ENCODE data around the gene USP30.

USP30 gene

DNA sequence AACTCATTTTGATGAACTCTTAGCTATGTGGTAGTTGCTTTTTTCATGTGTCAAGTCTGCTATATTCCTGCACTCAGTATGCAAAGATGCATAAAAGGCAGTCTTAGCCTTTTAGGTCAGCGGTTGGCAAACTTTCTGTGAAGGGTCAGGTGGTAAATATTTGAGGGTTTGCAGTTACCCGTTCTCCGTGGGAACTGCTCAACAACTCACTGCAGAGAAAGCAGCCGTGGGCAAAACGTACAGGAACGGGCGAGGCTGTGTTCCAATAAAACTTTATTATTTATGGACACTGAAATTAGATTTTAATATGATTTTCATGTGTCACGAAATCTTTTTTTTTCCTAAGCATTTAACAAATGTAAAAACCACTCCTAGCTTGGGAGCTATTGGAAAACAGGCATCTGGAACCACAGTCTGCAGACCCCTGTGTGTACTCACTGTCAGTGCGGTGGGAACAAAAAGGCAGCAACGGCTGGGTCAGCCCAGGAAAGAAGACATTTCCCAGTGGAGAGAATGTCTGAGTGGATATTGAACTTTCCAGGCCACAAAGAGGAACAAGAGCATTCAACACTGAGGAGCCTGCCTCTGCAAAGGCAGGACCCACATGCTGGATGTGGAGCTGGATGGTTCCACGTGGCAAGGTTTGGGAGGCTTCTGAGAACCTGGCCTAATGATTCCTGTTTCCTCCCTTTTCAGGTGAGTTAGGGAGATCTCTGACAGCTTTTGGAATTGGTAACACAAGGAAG, 60.5 kb downstream of the USP30 start:
- no peaks in the 10 kb centered on the region for H3K27me3 ChIP-seq (ENCODE audit: insufficient read depth, insufficient read length)
- H3K4me3 ChIP-seq (ENCODE audit: insufficient read length, low read depth) = no peak overlapping the region
- no peak overlapping the region for H3K9ac ChIP-seq (ENCODE audit: insufficient read length, low read depth)
- no peak for DNase-seq (ENCODE audit: low read depth, low spot score)
- peaks cover 22% of the 10 kb centered on the region for H3K36me3 ChIP-seq (ENCODE audit: insufficient read depth, insufficient read length, low read length)
- TF ChIP-seq YY1 (IDR thresholded peaks at IDR 0.05; ENCODE audit: insufficient read depth, insufficient read length) = no peak
- no peak for TF ChIP-seq SUZ12 (IDR thresholded peaks at IDR 0.05; ENCODE audit: extremely low read depth, insufficient read depth, insufficient read length)
- no peak for TF ChIP-seq ZNF274 (IDR thresholded peaks at IDR 0.05; ENCODE audit: low read depth, low read length)
- peaks cover 5% of the 10 kb centered on the region for H3K4me1 ChIP-seq (ENCODE audit: insufficient read depth, insufficient read length)
- H3K9me3 ChIP-seq (ENCODE audit: insufficient read depth, low read length) = no peaks in the 10 kb centered on the region

DNA sequence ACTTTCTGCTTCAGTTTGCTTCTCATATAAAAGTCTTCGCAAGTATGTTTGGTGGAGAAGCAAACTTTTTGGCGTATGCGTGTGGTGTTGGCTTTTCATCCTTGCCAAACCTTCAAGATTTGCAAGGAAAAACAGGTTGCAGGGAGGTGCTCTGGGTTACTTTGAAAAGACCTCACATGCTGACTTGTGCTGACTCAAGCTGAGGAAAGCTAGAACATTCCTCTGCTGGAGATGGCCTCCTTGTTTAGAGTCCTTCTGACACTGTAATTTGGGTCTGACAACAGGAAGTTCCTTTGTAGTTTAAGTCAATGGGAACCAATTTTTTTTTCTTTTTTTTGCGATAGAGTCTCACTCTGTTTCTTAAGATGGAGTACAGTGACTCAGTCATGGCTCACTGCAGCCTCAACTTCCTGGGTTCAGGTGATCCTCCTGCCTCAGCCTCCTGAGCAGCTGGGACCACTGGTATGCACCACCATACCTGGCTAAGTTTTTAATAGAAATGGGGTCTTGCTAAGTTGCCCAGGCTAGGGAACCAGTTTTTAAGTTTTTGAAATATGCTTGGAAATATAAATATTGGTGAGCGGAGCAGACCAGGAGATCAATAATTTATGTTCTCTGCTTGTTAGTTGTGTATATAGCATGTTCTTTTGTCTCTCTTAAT, 61.4 kb downstream of the USP30 start:
- TF ChIP-seq SUZ12 (IDR thresholded peaks at IDR 0.05; ENCODE audit: extremely low read depth, insufficient read depth, insufficient read length) = no peak
- no peak for TF ChIP-seq YY1 (IDR thresholded peaks at IDR 0.05; ENCODE audit: insufficient read depth, insufficient read length)
- no peak for TF ChIP-seq ZNF274 (IDR thresholded peaks at IDR 0.05; ENCODE audit: low read depth, low read length)
- Histone ChIP-seq H3K4me1 (ENCODE audit: insufficient read depth, insufficient read length) (peaks cover 5% of the 10 kb centered on the region), H3K36me3 (ENCODE audit: insufficient read depth, insufficient read length, low read length) (peaks cover 13% of the 10 kb centered on the region), H3K9ac (ENCODE audit: insufficient read length, low read depth) (no peak overlapping the region), H3K27me3 (ENCODE audit: insufficient read depth, insufficient read length) (no peaks in the 10 kb centered on the region), H3K4me3 (ENCODE audit: insufficient read length, low read depth) (no peak overlapping the region), H3K9me3 (ENCODE audit: insufficient read depth, low read length) (no peaks in the 10 kb centered on the region)
- DNase-seq (ENCODE audit: low read depth, low spot score) = no peak

DNA sequence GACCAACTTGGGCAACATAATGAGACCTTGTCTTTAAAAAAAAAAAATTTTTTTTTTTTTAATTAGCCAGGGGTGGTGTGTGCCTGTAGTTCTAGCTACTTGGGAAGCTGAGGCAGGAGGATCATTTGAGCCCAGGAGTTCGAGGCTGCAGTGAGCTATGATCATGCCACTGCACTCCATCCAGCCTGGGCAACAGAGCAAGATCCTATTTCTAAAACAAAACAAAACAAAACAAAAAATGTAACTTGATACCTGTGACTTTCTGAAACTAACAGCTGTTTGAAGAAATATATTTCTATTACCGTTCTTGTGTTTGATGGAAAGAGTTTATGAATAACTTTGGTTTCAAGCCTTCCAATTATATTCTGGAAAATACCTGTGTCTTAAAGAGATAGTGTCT, 62.3 kb downstream of the USP30 start:
- H3K4me3 ChIP-seq (ENCODE audit: insufficient read length, low read depth) = no peak overlapping the region
- peaks cover 5% of the 10 kb centered on the region for H3K4me1 ChIP-seq (ENCODE audit: insufficient read depth, insufficient read length)
- TF ChIP-seq ZNF274 (IDR thresholded peaks at IDR 0.05; ENCODE audit: low read depth, low read length) (no peak), YY1 (IDR thresholded peaks at IDR 0.05; ENCODE audit: insufficient read depth, insufficient read length) (no peak), SUZ12 (IDR thresholded peaks at IDR 0.05; ENCODE audit: extremely low read depth, insufficient read depth, insufficient read length) (no peak)
- DNase-seq (ENCODE audit: low read depth, low spot score) = no peak
- no peaks in the 10 kb centered on the region for H3K27me3 ChIP-seq (ENCODE audit: insufficient read depth, insufficient read length)
- peaks cover 8% of the 10 kb centered on the region for H3K36me3 ChIP-seq (ENCODE audit: insufficient read depth, insufficient read length, low read length)
- H3K9me3 ChIP-seq (ENCODE audit: insufficient read depth, low read length) = no peaks in the 10 kb centered on the region
- no peak overlapping the region for H3K9ac ChIP-seq (ENCODE audit: insufficient read length, low read depth)

- H3K36me3 ChIP-seq (ENCODE audit: insufficient read depth, insufficient read length, low read length) = peaks cover under 1% of the 10 kb centered on the region
- H3K9me3 ChIP-seq (ENCODE audit: insufficient read depth, low read length) = no peaks in the 10 kb centered on the region
- H3K27me3 ChIP-seq (ENCODE audit: insufficient read depth, insufficient read length) = no peaks in the 10 kb centered on the region
- H3K4me1 ChIP-seq (ENCODE audit: insufficient read depth, insufficient read length) = peaks cover 5% of the 10 kb centered on the region
- no peak for DNase-seq (ENCODE audit: low read depth, low spot score)
- TF ChIP-seq YY1 (IDR thresholded peaks at IDR 0.05; ENCODE audit: insufficient read depth, insufficient read length) = no peak
- no peak for TF ChIP-seq ZNF274 (IDR thresholded peaks at IDR 0.05; ENCODE audit: low read depth, low read length)
- no peak for TF ChIP-seq SUZ12 (IDR thresholded peaks at IDR 0.05; ENCODE audit: extremely low read depth, insufficient read depth, insufficient read length)
- H3K4me3 ChIP-seq (ENCODE audit: insufficient read length, low read depth) = no peak overlapping the region
- H3K9ac ChIP-seq (ENCODE audit: insufficient read length, low read depth) = no peak overlapping the region
Observed at GRCh38 chr12:109115404-109115757, 63.0 kb downstream of the USP30 start.

DNA sequence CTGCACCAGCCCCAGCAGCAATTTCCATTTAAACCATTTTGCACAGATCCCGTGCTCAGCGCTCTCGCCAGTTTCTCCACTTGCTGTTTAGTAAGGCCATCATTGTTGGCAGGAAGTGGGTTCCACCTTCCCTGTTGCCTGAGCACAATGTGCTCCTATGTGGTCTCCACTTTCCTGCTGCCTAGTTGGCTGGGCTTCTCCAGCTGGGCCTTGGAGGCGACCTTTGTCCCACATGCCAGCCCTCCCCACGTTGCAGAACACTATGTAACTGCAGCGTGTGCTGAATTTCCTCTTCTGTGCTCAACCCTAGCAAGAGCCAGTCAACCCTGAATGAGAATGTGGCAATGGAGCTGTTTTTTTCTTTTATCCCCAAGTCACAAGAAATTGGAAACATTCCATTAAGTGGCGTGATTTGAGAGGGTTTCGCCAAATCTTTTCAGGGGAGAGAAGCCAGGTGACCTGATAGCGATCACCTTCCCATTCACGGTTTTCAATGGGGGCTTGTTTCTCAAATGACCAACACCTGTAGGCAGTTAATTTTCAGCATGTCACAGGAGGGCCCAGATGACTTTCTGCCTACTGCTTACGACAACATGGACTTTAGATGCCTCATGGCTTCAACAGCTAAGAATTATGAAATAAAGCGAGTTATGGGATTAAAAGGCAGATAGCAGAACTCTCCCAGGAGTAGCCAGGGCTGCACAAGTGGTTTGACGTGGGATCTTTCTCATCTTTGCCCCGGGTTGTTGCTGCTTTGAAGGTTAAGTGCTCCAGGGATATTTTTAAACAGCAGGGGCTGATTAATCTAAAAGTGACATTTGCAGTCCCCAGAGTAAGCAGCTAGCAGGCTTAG, 63.6 kb downstream of the USP30 start, which contains the start of gene ACACB:
ACACB (plus strand) TSS at position 830 of the 853 bp plus-strand sequence. CDS start 22,819 bp downstream, outside the sequence.
- TF ChIP-seq YY1 (IDR thresholded peaks at IDR 0.05; ENCODE audit: insufficient read depth, insufficient read length) (no peak), SUZ12 (IDR thresholded peaks at IDR 0.05; ENCODE audit: extremely low read depth, insufficient read depth, insufficient read length) (no peak), ZNF274 (IDR thresholded peaks at IDR 0.05; ENCODE audit: low read depth, low read length) (no peak)
- Histone ChIP-seq H3K36me3 (ENCODE audit: insufficient read depth, insufficient read length, low read length) (no peaks in the 10 kb centered on the region), H3K4me3 (ENCODE audit: insufficient read length, low read depth) (no peak within 1 kb of the TSS), H3K9ac (ENCODE audit: insufficient read length, low read depth) (no peak within 1 kb of the TSS), H3K9me3 (ENCODE audit: insufficient read depth, low read length) (no peaks in the 10 kb centered on the region), H3K27me3 (ENCODE audit: insufficient read depth, insufficient read length) (no peaks in the 10 kb centered on the region), H3K4me1 (ENCODE audit: insufficient read depth, insufficient read length) (peaks cover 5% of the 10 kb centered on the region)
- DNase-seq (ENCODE audit: low read depth, low spot score) = no peak

DNA sequence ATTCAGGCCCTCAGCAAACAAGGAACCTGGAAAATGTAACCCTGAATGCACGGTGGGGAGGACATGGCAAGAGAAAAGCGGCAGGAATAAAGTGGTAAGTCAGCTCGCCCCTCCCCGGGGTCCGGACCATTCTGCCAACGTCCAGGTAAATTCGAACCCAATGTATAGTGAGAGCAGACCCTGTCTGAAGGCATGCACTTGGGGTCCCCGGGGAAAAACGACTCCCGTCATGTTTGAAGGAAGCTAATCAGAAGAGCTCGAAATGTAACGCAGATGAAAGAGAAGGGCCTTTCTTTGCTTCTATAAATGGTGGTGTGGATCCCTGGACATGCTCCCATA, 64.2 kb downstream of the USP30 start:
- Histone ChIP-seq H3K9me3 (ENCODE audit: insufficient read depth, low read length) (no peaks in the 10 kb centered on the region), H3K9ac (ENCODE audit: insufficient read length, low read depth) (no peak overlapping the region), H3K4me1 (ENCODE audit: insufficient read depth, insufficient read length) (peaks cover 5% of the 10 kb centered on the region), H3K36me3 (ENCODE audit: insufficient read depth, insufficient read length, low read length) (no peaks in the 10 kb centered on the region), H3K4me3 (ENCODE audit: insufficient read length, low read depth) (no peak overlapping the region), H3K27me3 (ENCODE audit: insufficient read depth, insufficient read length) (no peaks in the 10 kb centered on the region)
- TF ChIP-seq ZNF274 (IDR thresholded peaks at IDR 0.05; ENCODE audit: low read depth, low read length) = no peak
- TF ChIP-seq YY1 (IDR thresholded peaks at IDR 0.05; ENCODE audit: insufficient read depth, insufficient read length) = no peak
- no peak for TF ChIP-seq SUZ12 (IDR thresholded peaks at IDR 0.05; ENCODE audit: extremely low read depth, insufficient read depth, insufficient read length)
- no peak for DNase-seq (ENCODE audit: low read depth, low spot score)

- no peaks in the 10 kb centered on the region for H3K27me3 ChIP-seq (ENCODE audit: insufficient read depth, insufficient read length)
- H3K4me3 ChIP-seq (ENCODE audit: insufficient read length, low read depth) = no peak overlapping the region
- no peaks in the 10 kb centered on the region for H3K36me3 ChIP-seq (ENCODE audit: insufficient read depth, insufficient read length, low read length)
- DNase-seq (ENCODE audit: low read depth, low spot score) = no peak
- peaks cover 5% of the 10 kb centered on the region for H3K4me1 ChIP-seq (ENCODE audit: insufficient read depth, insufficient read length)
- H3K9ac ChIP-seq (ENCODE audit: insufficient read length, low read depth) = no peak overlapping the region
- TF ChIP-seq ZNF274 (IDR thresholded peaks at IDR 0.05; ENCODE audit: low read depth, low read length) (no peak), SUZ12 (IDR thresholded peaks at IDR 0.05; ENCODE audit: extremely low read depth, insufficient read depth, insufficient read length) (no peak), YY1 (IDR thresholded peaks at IDR 0.05; ENCODE audit: insufficient read depth, insufficient read length) (no peak)
- no peaks in the 10 kb centered on the region for H3K9me3 ChIP-seq (ENCODE audit: insufficient read depth, low read length)
Observed at GRCh38 chr12:109120095-109120494, 67.7 kb downstream of the USP30 start.

All from NT2/D1 (cell line).